ENCODE measurements around the gene NARF.
"Not testable (repeated sequence)": the region's sequence is repeated elsewhere in the genome, so short reads cannot be mapped to it uniquely, and the experiment has no call there.

GRCh38 chr17:82459936-82460335 lies 1.4 kb downstream of the NARF start:
- not testable (repeated sequence) for TF ChIP-seq CTCF, POLR2A (IDR thresholded peaks at IDR 0.05)
